Choroid plexus epithelial cell (primary cell): ENCODE measurements around the gene PRR7.

Experiments used
- DNase-seq: peaks from one replicate; pipeline ENCODE4 v3.0.0-alpha.2; 2010; ENCODE audit warnings: low read depth
- H3K4me3 ChIP-seq: 2 replicates; pipeline ENCODE4 v1.5.1; 2011; ENCODE audit warnings: low read depth, mild to moderate bottlenecking, control low read depth, low read length, moderate library complexity
- CTCF ChIP-seq: conservative IDR thresholded peaks from 2 replicates; pipeline ENCODE4 v1.5.1; 2011; ENCODE audit warnings: low read depth, mild to moderate bottlenecking, control low read depth, inconsistent platforms, low read length, moderate library complexity

The PRR7 gene

GRCh38 chr5:177490311-177490991 is 43.8 kb downstream of the PRR7 start:
- no peak for DNase-seq
- H3K4me3 ChIP-seq = no peak overlapping the region
- no peak for TF ChIP-seq CTCF

- no peak overlapping the region for H3K4me3 ChIP-seq
- no peak for DNase-seq
- TF ChIP-seq CTCF = no peak
These were observed 44.4 kb downstream of the PRR7 start for GRCh38 chr5:177490992-177491391.

- H3K4me3 ChIP-seq = no peak overlapping the region
- TF ChIP-seq CTCF = peak; percentile 56
- DNase-seq = peak; percentile 55
These were observed 44.9 kb downstream of the PRR7 start for GRCh38 chr5:177491429-177491945.

- TF ChIP-seq CTCF = no peak
- DNase-seq = no peak
These were observed 45.6 kb downstream of the PRR7 start for GRCh38 chr5:177491983-177492746.

GRCh38 chr5:177492841-177493240 is 46.2 kb downstream of the PRR7 start:
- no peak overlapping the region for H3K4me3 ChIP-seq
- DNase-seq = no peak
- no peak for TF ChIP-seq CTCF

More at GRCh38 chr5:177491983-177492746, 45.6 kb downstream of the PRR7 start:
- no peak overlapping the region for H3K4me3 ChIP-seq

GRCh38 chr5:177493795-177494345 is 47.3 kb downstream of the PRR7 start:
- no peak for DNase-seq
- TF ChIP-seq CTCF = no peak
- H3K4me3 ChIP-seq = peak overlapping the region; percentile 83
